Cerebellar cortex (tissue), 1 donor: ENCODE measurements around the gene PCBP3.
"Not testable (repeated sequence)": the region's sequence is repeated elsewhere in the genome, so short reads cannot be mapped to it uniquely, and the experiment has no call there.

Experiments used
- DNase-seq: peaks from one replicate; pipeline ENCODE4 v3.0.0-alpha.2; 2015; ENCODE audit warnings: low spot score

The PCBP3 gene

DNA sequence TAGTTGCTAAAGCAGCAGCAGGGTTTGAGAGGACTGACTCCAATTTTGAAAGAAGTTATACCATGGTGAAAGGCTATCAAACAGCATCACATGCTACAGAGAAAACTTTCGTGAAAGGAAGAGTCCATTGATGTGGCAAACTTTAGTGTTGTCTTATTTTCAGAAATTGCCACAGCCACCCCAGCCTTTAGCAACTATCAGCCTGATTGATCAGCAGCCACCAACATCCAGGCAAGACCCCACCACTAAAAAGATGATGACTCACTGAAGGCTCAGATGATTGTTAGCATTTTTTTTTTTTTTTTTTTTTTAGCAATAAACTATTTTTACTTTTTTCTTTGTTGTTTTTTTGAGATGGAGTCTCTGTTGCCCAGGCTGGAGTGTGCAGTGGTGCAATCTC, 35.3 kb downstream of the PCBP3 start:
- not testable (repeated sequence) for DNase-seq

DNA sequence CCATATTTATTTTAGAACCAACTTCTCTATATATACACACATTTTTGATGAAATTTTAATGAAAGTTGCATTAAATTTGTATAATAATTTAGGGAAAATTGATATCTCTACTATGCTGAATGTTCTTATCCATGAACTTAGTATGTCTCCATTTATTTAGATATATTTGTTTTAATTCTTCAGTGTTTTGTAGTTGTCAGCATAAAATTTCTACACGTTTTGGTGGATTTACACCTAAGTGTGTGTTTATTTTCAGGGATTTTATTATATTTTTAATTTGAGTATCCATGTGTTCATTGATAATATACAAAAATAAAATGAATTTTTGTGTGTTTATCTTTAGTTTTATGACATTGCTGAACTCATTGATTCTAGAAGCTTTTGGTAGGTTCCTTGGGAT, 36.7 kb downstream of the PCBP3 start:
- no peak for DNase-seq

DNA sequence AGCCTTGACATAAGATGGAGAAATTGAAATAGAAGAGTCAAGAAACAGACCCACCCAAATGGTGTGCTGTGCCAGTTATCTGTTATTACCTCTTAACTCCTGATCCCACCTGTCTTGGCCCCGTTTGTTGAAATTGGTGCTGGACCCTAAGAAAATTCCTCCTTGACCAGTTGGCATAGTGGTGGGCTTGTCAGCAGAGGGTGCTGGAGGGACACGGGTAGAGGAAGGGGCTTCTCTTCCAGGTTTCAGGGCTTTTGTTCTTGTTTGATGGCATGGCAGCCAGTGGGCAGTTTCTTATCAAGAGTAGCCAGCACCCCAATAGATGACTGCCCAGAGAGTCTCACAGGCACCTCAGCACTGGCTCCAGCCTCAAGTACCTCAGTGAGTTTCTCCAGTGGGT, 51.6 kb downstream of the PCBP3 start:
- no peak for DNase-seq

DNA sequence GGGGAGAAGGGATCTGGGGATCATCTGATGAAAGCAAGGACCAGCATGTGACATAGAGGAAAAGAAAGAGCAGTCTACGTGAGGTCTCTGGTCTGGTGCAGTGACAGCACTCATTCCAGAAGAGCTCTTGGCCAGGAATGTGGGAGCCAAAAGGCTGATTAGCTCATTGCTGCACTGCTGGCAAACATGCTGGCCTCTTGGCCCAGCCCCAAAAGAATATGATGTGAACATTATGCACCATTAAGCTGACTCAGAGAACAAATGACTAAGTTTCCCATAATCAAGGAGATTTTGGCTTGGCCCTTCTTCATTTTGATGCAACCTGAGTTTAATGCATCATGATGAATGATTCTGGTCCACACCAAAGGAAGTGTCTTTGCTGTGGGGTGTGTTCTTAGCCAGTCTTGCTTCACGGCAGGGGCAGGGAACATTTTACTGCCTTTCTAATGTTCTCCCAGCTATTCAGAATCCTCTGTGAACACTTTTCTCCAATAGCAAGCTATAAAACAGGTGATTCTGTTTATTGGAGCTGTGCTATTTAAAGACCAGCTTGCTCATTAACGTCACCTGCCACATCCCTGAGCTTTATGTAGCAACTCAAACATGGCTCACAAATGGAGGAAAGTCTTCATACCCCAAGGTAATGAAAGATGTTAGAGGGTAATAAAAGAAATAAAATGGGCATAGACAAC, 55.1 kb downstream of the PCBP3 start:
- DNase-seq, result peak; percentile 90

DNA sequence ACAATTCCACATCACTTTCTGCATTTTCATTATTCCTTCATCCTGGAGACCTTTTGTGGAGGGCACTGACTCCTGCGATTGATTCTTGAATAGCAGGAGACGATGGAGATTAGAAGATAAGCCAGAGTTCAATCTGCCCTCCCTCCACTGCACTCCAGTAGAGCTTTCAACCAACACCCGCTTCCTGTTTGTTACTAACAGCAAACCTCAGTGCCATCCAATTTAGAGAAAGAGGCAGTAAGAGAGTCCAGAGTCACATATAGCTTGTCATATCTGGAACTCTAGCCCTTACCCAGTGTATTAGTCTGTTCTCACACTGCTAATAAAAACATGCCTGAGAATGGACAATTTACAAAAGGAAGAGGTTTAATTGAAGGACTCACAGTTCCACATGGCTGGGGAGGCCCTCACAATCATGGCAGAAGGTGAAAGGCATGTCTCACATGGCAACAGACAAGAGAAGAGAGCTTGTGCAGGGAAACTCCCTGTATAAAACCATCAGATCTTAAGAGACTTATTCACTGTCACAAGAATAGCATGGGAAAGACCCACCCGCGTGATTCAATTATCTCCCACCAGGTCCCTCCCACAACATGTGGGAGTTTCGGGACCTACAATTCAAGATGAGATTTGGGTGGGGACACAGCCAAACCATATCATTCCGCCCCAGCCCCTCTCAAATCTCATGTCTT, 55.9 kb downstream of the PCBP3 start:
- DNase-seq, result no peak

DNA sequence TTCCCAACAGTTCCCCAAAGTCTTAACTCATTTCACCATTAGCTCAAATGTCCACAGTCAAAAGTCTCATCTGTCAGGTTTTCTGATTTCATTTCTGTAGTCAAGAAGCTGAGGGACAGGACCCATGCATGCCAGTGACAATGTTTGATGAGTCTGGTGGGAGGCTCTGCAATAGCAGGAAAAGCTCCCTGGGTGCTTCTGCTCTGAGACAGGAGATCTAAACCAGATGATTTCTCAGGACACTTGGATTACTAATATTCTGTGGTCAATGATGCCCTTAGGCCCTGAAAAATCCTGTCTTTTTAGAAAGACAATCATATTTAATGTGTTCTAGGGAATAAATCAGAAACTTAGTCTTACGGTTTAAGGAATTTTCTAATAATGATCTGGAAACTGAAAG, 56.4 kb downstream of the PCBP3 start:
- DNase-seq, result no peak

DNA sequence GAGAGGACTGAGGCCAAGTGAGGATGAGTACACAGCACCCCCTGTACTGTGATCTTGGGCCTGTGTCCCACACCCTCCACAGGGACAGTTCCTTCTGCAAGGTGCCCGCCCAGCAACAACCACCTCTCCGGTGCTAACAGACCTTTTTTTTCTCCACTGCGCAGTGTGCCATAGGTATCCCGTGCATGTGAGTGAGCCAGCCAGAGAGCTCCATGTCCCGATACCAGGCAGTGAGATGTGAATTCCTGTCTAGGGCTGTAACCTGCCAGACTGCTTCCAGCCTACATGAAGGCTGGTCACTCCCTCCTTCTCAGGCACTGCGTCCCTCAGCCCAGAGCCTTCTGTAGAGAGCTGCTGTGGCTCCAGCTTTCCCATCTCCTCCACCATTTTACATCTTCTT, 56.9 kb downstream of the PCBP3 start:
- DNase-seq, result peak; percentile 67

DNA sequence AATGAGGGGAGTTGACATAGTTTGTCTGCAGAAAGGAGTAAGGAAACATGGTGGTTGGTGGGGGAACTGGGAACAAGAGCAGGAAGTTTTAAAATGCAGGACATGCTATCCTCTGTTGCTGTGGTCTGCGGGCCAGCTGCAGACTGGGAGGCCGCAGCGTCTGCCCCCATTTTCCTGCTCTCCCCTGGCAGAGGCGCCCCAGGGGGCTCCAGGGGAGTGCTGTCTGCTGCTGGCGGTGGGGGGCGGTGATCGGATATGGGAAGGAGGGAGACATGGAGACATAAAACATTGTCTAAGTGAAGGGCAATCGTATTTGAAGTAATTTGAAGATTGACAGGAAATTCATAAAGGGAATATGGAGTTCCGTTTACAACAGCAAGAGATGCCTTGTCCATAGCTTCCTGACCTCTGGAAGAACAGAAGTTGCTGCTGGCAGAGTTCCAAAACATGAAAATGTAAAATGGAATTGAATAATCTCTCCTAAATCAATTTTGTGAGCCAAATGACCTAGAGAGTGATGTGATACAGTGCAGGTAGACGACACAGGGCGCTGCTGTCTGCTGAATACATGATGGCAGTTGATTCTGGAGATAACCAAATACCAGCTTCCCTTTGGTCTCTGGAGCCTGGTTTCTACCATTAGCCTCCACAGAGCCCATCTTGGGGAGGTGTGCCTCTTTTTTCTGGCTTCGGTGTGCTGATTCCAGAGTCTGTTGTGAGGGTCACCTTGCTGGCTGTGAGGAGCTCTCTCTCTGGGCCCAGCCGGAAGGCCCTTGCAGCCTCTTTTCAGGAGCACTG, 61.0 kb downstream of the PCBP3 start:
- DNase-seq, result no peak

DNA sequence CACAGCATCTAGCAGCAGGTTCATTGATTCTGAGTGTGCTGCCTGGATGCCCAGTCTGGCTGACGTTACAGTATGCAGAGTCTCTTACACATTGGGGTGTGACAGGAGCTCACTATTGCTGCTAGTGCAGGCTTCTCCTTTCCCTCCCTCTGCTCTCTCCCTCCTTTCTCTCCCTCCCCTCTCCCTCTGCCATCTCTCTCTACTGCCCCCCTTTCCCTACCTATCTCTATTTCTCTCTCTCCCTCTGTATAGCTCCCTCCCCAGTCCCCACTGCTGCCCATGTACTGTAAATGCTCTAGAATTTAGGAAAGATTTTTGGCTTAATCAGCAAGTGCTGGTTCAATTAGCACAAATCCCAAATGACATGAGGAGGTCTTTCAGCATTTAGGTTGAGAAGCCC, 62.8 kb downstream of the PCBP3 start:
- DNase-seq, result no peak

DNA sequence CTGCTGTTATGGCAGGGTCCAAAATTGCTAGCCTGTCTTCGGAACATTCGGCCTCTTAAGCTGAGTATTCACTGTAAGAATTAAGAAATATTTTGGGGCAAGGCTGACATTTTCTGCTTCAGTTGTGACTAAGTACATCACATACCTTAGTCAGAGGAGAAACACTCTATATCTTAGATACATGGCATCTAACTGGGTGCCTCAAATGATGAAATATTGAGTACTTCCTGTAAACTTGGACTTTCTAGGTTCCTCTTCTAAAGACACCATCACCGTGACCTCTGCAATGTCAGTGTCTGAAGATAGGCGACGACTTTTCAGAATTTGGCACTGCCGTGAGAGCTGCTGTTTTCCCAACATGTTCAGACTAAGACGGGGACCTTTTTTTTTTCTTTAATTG, 65.6 kb downstream of the PCBP3 start:
- no peak for DNase-seq

DNA sequence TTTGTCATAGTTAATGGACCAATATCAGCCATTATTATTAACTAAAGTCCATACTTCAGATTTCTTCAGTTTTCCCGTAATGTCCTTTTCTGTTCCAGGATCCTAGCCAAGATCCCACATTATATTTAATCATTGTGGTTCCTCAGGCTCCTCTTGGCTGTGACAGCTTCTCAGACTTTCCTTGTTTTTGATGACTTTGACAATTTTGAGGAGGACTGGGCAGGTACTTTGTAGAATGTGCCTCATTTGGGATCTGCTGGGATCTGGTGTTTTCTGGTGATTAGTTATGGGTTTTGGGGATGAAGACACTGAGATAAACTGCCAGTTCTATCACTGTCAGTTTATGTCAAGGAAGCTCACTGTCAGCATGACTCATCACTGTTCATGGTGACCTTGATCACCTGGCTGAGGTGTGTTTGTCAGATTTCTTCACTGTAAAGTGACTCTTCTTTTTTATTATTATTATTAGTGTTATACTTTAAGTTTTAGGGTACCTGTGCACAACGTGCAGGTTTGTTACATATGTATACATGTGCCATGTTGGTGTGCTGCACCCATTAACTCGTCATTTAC, 66.3 kb downstream of the PCBP3 start:
- DNase-seq, result no peak

DNA sequence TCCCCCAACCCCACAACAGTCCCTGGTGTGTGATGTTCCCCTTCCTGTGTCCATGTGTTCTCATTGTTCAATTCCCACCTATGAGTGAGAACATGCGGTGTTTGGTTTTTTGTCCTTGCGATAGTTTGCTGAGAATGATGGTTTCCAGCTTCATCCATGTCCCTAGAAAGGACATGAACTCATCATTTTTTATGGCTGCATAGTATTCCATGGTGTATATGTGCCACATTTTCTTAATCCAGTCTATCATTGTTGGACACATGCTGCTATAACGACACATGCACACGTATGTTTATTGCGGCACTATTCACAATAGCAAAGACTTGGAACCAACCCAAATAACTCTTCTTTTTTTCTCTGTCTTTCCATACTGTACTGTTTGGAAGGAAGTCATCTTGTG, 66.8 kb downstream of the PCBP3 start:
- DNase-seq, result not testable (repeated sequence)

DNA sequence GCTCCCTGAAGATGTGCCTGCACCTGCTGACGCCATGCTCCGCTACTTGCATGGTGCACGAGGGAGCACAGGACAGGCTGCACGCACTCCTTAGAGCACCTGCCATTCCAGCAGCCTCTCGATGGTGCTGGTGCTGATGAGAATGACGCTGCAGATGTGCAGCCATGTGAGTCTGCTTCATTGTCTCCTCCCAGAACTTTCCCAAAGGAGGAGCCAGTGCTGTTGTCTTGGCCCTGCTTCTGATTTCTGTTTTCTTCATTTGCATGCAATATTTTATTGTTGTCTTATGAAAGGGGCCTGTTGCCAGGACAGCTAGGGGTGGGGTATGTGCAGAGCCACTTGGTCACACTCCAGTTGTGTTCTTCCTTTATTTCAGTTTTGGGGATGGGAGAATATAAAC, 70.1 kb downstream of the PCBP3 start:
- no peak for DNase-seq

DNA sequence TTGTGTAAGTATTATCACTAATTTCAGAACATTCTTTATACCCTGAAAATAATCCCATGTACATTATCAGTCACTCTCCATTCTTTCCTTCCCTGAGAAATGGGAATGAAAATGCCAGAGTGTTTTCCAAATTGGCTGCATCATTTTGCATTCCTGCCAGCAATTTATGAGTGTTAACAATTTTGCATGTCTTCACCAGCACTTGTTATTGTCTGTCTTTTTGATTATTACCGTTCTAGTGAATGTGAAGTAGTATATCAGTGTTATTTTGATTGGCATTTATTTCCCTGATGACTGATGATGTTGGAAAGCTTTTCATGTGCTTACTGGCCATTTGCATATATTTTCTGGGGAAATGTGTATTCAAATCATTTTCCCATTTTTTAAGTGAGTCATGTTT, 71.9 kb downstream of the PCBP3 start:
- no peak for DNase-seq

DNA sequence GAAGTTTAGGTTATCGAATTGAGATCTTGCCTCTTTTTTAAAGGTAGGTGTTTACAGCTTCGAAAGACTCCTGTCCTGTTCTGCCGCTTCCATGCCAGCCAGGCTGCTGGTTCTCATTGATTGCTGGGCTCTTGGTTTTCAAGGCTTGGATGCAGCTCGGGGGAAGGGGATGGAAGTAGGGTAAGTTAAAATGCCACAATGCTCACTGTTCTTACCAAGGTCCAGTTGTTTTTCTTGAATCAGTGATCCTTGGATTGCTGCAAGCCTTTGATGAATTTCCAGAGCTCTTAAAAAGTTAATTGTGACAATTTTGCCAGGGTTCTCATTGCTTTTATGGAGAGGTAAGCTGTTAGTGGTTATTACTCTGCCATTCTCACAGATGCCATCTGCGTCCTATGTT, 74.9 kb downstream of the PCBP3 start:
- DNase-seq, result no peak

DNA sequence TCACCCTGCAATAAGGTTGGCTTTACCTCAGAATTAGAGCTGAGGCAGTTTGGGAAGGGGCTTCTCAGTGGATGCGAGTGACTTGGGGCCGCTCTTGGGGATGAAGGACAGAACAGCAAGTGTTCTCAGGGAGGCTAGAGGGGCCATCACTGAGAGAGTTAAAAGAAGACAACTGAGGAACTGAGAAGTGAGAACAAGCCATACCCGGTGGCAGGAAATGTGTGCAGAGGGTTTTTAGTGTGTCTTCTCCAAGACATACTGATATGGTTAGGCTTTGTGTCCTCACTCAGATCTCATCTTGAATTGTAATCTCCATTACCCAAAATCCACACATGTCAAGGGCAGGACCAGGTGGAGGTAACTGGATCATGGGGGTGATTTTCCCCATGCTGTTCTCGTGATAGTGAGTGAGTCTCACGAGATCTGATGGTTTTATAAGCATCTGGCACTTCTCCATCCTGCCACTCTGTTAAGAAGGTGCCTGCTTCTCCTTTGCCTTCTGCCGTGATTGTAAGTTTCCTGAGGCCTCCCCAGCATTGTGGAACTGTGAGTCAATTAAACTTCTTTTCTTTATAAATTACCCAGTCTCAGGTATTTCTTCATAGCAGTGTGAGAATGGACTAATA, 75.8 kb downstream of the PCBP3 start:
- DNase-seq, result no peak

DNA sequence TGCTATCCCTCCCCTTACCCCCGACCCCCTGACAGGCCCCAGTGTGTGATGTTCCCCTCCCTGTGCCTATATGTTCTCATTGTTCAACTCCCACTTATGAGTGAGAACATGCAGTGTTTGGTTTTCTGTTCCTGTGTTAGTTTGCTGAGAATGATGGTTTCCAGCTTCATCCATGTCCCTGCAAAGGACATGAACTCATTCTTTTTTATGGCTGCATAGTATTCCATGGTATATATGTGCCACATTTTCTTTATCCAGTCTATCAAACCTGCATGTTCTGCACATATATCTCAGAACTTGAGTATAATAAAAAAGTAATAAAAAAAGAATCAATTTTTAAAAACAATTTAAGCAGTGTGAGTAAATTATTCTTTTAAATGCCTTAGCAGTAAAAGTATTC, 76.7 kb downstream of the PCBP3 start:
- DNase-seq, result not testable (repeated sequence)

DNA sequence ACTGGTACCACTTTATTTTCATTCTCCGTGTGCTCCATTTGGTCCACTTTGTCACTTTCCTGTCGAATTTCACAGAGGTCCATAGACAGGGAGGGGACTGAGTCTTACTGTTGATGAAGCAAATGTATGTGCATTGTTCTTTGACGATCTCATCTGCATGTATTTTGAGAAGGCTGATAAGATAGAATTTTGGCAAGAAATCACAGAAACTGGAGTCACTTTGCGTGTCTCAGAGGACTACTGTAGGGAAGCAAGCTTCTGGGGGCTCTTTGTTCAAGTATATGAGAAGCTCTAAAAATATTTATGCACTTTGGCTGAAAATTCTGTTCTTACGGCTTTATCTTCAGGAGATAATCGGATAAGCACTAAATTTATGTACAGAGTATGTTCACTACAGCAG, 78.1 kb downstream of the PCBP3 start:
- no peak for DNase-seq

DNA sequence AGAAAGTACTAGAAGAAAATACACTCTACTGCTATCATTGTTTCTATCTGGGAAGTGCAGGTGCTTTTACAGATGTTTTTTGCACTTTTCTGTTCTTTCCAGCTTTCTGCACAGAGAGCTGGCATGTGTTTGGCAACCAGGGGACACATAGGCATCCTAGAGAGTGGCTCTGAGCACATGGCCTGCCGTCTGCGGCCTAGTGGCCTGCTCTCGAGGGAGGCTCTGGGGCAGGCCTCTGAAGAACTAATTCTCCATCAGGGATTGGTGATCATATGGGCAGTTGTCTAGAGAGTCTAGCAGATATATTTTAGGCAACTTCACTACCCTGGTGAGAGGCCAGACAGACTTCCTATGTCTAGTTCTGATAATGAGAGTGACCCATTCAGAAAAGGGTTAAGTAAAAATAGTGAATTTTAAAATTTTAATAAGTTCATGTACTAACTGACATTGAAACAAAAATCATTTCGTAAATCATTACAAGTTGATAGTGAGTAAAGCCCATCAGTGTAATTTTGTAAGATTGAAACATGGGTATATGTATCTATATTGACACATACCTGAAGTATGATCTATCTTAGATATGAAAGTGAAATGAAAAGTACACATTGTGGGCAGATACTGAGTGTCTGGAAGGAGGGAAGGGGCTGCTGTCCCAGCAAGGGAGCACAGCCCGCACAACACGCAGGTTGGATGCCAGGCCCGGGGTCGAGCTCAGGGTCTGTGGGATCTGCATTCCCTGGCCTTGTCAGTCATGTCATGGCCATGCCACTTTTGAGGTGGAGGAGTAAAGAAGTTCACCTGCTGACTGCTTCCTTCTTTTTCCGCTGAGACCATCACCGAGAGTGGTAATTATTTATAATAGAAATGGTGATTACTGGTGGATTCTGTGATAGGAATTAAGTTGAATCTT, 79.8 kb downstream of the PCBP3 start:
- no peak for DNase-seq

DNA sequence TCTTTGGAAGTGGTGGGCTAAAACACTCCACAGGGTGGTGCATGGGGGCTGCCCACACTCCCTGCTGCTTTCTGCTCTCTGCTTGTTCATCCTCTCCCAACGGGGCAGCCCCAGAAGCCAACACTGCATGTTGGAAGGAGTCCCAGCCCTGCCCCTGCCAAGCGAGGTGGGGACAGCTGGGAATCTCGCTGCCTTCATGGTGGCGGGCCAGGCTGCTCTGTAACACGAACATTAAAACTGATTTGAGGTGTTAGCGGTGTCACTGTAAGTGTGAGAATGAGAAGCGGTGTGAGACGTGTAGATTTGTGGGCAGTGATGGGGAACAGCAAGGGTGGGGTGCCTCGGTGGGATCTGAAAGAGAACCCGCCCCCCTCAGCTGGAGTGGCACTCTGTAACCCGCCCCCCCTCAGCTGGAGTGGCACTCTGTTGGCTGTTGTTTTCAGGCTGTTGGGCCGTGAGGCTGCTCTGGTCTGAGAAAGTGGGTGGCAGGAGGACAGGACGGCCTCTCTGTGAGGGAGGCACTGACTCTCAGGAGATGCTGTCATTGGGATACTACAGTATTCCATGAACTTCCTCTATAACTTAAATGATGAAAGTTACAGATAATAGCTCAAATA, 80.9 kb downstream of the PCBP3 start:
- DNase-seq, result peak; percentile 58
